ENCODE measurements around the gene TFAP2D. TPM values are rescaled to one million over a fixed set of nuclear protein-coding genes. Genes with fewer than 3 reads are reported as not detected.

TFAP2D gene
- polyA plus RNA-seq, 3 donors from 2014 or later: not detected

DNA sequence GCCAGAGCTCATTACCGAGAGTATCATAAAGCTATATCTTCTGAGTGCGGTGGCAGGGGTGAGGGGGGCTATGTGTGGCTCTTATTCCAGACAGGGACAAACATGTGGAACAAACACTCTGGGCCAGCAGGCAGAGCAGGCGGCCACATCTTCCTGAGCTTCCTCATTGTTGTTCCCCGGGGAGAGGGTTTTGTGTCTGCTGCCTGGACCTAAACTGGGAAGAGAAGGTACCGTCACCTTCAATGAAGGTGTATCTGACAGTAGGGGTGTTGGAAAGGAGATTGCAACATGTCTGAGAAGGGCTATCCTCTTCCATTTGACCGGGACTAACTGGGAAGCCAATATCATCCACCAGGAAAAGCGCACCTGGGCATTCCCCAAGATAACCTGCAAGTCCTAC lies 1.6 kb upstream of the TFAP2D start:
- Mint-ChIP-seq H3K4me1 (no peaks in the 10 kb centered on the region), H3K27ac (no peak overlapping the region), H3K27me3 (ENCODE audit: low read depth in 3 of 3) (peaks cover 10 to 23% (median 19%) of the 10 kb centered on the region in 3 donors)

DNA sequence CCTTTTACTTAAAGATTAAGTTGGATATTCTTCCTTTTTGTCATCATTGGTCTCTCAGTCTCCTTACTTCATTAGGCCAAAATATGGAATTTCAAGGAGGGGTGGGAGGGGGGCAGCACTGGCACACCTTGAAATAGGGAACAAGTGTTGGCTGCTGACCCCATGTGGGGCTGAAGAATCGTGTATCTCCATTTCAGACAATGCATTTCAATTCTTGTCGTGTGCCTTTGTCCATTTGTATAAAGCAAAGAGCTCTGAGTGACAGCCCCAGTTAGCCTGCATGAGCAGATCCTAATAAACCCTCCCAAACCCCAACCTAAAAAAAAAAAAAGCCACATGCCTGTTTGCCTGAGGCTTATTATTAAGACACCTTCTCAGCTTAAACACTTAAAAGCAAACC lies 1.0 kb upstream of the TFAP2D start:
- no peak for DNase-seq

More for the DNA sequence above, 1.6 kb upstream of the TFAP2D start:
- Mint-ChIP-seq H3K36me3 (peaks cover 0 to 7% (median 6%) of the 10 kb centered on the region in 3 donors), H3K9me3 (peaks cover 15 to 72% (median 24%) of the 10 kb centered on the region in 6 donors), H3K4me3 (no peak overlapping the region)
- DNase-seq: no peak

GRCh38 chr6:50713977-50714486 lies 706 bp downstream of the TFAP2D start:
- no peaks in the 10 kb centered on the region for H3K4me1 Mint-ChIP-seq
- no peak for DNase-seq
- peaks cover 8 to 15% (median 13%) of the 10 kb centered on the region in 3 donors for H3K27me3 Mint-ChIP-seq (ENCODE audit: low read depth in 3 of 3)
- H3K27ac Mint-ChIP-seq: no peak overlapping the region
- peaks cover 12 to 80% (median 24%) of the 10 kb centered on the region in 6 donors for H3K9me3 Mint-ChIP-seq
- H3K36me3 Mint-ChIP-seq: peaks cover 0 to 7% (median under 1%) of the 10 kb centered on the region in 3 donors
- no peak overlapping the region for H3K4me3 Mint-ChIP-seq

More for the DNA sequence above, 1.0 kb upstream of the TFAP2D start:
- peaks cover 10 to 21% (median 17%) of the 10 kb centered on the region in 3 donors for H3K27me3 Mint-ChIP-seq (ENCODE audit: low read depth in 3 of 3)
- H3K36me3 Mint-ChIP-seq: peaks cover 0 to 7% (median 2%) of the 10 kb centered on the region in 3 donors
- no peaks in the 10 kb centered on the region for H3K4me1 Mint-ChIP-seq
- no peak overlapping the region for H3K4me3 Mint-ChIP-seq
- peaks cover 14 to 76% (median 23%) of the 10 kb centered on the region in 6 donors for H3K9me3 Mint-ChIP-seq
- H3K27ac Mint-ChIP-seq: no peak overlapping the region

DNA sequence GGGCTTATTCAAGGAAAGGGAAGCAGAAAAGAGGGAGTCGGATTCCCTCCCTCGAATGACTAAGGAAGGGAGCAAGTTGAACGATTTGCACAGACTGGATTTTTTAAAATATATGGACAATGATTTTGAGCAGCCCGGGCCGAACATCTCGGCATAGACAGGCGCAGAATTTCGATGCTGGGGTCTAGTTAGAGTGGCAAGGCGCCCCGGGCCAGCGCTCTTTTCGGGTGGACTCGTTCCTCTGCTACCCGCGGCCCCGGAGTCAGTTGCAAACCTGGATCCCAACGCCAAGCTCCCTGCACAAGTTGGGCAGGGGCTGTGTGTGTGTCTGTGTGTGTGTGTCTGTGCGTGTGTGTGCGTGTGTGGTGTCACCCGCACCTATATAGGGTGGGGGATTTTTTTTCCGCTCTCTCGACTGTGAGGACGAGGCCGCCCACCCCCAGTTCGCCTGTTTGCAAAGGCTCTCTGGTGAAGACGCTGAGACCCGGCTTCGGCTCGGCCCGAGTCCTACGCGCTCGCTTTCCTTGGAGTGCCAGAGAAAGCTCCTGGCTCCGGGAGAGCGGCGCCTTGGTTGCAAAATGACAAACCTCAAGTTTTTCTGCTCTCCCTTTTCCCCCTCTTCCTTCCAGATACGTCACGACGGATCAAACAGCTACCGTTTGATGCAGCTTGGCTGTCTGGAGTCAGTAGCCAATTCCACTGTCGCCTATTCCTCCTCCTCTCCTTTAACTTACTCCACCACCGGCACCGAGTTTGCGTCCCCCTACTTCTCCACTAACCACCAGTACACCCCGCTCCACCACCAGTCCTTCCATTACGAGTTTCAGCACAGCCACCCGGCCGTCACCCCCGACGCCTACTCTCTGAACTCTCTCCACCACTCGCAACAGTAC lies 1.4 kb downstream of the TFAP2D start:
- no peak overlapping the region for H3K4me3 Mint-ChIP-seq
- H3K4me1 Mint-ChIP-seq: no peaks in the 10 kb centered on the region
- H3K27me3 Mint-ChIP-seq (ENCODE audit: low read depth in 3 of 3): peaks cover 8 to 15% (median 12%) of the 10 kb centered on the region in 3 donors

DNA sequence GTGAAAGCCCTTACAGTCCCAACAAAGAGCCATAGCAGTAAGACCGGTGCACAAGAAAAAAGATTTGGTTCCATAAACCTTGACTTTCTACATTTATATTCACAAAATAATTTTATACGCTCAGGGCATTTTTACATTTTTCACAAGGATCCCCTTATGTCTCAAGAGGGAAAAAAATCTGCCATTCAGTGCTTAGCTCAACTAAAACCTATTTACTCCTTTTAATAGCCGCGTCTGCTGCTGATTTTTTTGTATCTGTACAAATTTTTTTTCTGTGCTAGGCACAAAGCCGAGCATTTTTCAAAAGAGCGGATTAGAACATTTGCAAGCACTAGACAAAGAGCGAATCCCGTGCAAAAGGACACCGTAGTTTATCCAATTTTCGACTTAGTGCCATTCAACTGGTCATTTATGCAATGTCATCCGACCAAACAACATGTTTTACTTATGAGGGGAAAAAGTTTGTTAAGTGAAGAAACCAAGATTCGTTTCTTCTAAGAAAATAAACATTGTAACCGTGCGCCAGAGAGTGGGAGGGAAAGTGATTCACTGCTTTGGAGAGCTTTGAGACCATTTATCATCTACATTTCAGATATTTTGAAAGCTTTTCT lies 3.7 kb downstream of the TFAP2D start:
- peaks cover 11 to 91% (median 37%) of the 10 kb centered on the region in 6 donors for H3K9me3 Mint-ChIP-seq
- H3K27ac Mint-ChIP-seq: no peak overlapping the region
- H3K36me3 Mint-ChIP-seq: peaks cover 0 to 7% (median 3%) of the 10 kb centered on the region in 3 donors
- H3K27me3 Mint-ChIP-seq (ENCODE audit: low read depth in 3 of 3): peaks cover 10 to 12% (median 10%) of the 10 kb centered on the region in 3 donors
- DNase-seq: no peak
- no peak overlapping the region for H3K4me3 Mint-ChIP-seq
- no peaks in the 10 kb centered on the region for H3K4me1 Mint-ChIP-seq

More for the DNA sequence above, 1.4 kb downstream of the TFAP2D start:
- Mint-ChIP-seq H3K36me3 (peaks cover 0 to 7% (median 3%) of the 10 kb centered on the region in 3 donors), H3K27ac (no peak overlapping the region), H3K9me3 (peaks cover 13 to 82% (median 25%) of the 10 kb centered on the region in 6 donors)
- DNase-seq: no peak

GRCh38 chr6:50717734-50718457 lies 4.6 kb downstream of the TFAP2D start:
- peaks cover 0 to 7% (median 3%) of the 10 kb centered on the region in 3 donors for H3K36me3 Mint-ChIP-seq
- DNase-seq: no peak
- no peak overlapping the region for H3K4me3 Mint-ChIP-seq
- peaks cover 12 to 16% (median 15%) of the 10 kb centered on the region in 3 donors for H3K27me3 Mint-ChIP-seq (ENCODE audit: low read depth in 3 of 3)
- H3K27ac Mint-ChIP-seq: no peak overlapping the region
- peaks cover 11 to 89% (median 39%) of the 10 kb centered on the region in 6 donors for H3K9me3 Mint-ChIP-seq
- H3K4me1 Mint-ChIP-seq: no peaks in the 10 kb centered on the region

GRCh38 chr6:50718566-50718965 lies 5.2 kb downstream of the TFAP2D start:
- H3K27ac Mint-ChIP-seq: no peak overlapping the region
- no peaks in the 10 kb centered on the region for H3K4me1 Mint-ChIP-seq
- H3K27me3 Mint-ChIP-seq (ENCODE audit: low read depth in 3 of 3): peaks cover 14 to 19% (median 15%) of the 10 kb centered on the region in 3 donors
- no peak overlapping the region for H3K4me3 Mint-ChIP-seq
- peaks cover 0 to 7% (median 3%) of the 10 kb centered on the region in 3 donors for H3K36me3 Mint-ChIP-seq
- H3K9me3 Mint-ChIP-seq: peaks cover 11 to 85% (median 41%) of the 10 kb centered on the region in 6 donors
- DNase-seq: no peak

- Mint-ChIP-seq H3K27me3 (ENCODE audit: low read depth in 3 of 3) (peaks cover 13 to 24% (median 22%) of the 10 kb centered on the region in 3 donors), H3K27ac (no peak overlapping the region), H3K4me1 (peaks cover 0 to 6% of the 10 kb centered on the region in 2 donors), H3K36me3 (peaks cover 0 to 5% (median 3%) of the 10 kb centered on the region in 3 donors), H3K4me3 (no peak overlapping the region), H3K9me3 (peaks cover 8 to 86% (median 38%) of the 10 kb centered on the region in 6 donors)
- DNase-seq: no peak
These were observed 7.3 kb downstream of the TFAP2D start for GRCh38 chr6:50720623-50721022.

DNA sequence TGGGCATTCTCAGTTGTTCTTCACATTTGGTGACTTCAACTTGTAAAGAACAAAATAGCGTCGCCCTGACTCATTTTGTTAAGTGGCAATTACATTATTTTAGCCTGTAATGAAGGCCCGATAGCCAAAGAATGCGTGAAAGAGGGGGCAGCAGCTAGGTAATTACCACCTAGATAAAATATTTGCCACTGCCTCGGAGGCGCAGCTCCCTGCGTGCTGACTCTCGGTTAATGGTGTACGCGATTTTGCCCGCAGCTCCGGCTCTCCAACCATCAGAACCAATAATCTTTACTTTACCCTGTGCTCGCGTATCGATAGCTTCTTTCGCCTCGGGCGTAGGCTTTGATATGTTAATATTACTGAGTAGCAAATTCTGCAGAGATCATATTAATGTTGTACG lies 8.7 kb downstream of the TFAP2D start:
- Mint-ChIP-seq H3K9me3 (peaks cover 10 to 82% (median 33%) of the 10 kb centered on the region in 6 donors), H3K27me3 (ENCODE audit: low read depth in 3 of 3) (peaks cover 13 to 24% (median 19%) of the 10 kb centered on the region in 3 donors), H3K4me1 (peaks cover 0 to 6% of the 10 kb centered on the region in 2 donors), H3K4me3 (no peak overlapping the region), H3K36me3 (peaks cover 0 to 7% (median 0%) of the 10 kb centered on the region in 3 donors), H3K27ac (no peak overlapping the region)
- DNase-seq: no peak

DNA sequence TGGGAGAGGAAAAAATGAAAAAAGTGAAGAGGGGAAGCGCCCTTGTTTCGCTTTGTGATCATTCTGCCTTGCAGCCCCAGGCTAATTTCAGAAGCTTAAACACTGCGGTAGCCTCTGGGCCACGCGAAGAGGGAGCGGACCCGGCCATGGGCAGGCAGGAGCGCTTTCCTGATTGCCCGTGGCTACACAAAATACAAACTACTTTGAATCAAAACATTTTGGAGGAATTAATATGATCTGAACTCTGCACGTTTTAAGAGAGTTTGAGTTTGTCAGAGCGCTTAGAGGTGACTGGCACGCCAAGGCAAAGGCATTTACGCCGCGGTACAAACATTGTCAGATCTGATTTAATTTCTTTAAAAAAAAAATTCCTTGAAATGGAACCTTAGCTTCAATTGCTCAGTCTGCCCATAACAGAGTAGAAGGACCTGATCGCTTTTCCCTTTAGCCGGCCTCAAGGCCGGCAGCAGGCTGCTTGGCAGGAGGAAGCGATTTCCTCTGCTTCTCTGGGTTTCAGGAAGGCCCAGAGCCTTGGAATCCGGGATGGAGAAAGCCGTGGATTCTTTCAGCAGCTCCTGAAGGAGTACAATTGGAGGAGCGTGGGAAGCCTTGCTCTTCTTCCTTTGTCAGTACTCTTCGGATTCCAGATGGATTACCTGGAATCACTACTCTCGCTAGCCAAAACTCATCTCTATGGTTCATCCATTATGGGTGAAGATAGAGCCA lies 9.7 kb downstream of the TFAP2D start:
- peak overlapping the region in 1 of 5 donors; percentile 42 for H3K4me3 Mint-ChIP-seq
- no peak overlapping the region for H3K27ac Mint-ChIP-seq
- H3K9me3 Mint-ChIP-seq: peaks cover 10 to 73% (median 27%) of the 10 kb centered on the region in 6 donors
- peaks cover 11 to 24% (median 19%) of the 10 kb centered on the region in 3 donors for H3K27me3 Mint-ChIP-seq (ENCODE audit: low read depth in 3 of 3)
- H3K4me1 Mint-ChIP-seq: peaks cover 0 to 6% of the 10 kb centered on the region in 2 donors
- no peak for DNase-seq
- peaks cover 0 to 7% (median 0%) of the 10 kb centered on the region in 3 donors for H3K36me3 Mint-ChIP-seq

DNA sequence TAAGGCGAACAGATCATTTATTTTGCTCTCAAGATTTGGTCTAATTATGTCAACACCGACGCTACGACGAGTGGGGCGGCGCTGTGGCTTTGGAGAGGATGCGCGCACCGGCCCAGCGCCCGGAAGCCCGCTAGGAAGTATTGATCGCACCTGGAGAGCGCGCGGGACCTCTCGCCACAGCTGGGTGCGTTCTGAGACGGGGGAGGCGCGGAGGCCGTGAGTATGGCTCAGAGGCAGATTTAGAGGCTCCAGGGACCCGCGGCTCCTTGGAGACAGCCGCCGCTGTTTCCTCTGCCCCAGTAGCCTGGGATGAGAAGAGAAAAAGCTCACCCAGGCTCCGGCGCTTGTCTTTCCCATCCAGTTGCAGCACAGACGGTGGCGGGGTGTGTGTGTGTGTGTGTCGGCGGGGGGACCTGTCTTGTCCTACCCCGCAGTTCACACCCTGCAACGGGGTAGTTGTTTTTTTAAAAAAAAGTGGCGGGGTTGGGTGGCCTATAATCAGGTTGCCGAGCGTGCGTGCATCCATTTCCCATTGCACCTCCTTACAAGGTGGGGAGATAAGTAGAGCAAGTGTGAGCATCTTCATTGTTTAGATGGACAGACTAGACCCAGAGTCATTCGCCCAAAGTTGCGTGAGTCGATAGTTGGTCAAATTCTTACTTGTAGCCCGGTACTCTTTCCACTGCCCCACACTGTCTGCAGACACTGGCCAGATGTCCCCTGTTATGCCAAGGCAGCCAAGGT lies 11.2 kb downstream of the TFAP2D start:
- Mint-ChIP-seq H3K9me3 (peaks cover 8 to 62% (median 21%) of the 10 kb centered on the region in 6 donors), H3K36me3 (peaks cover 0 to 4% (median 0%) of the 10 kb centered on the region in 3 donors), H3K4me1 (peaks cover 0 to 6% of the 10 kb centered on the region in 2 donors), H3K4me3 (peak overlapping the region in 2 of 5 donors; percentile 13 to 67), H3K27ac (no peak overlapping the region), H3K27me3 (ENCODE audit: low read depth in 3 of 3) (peaks cover 11 to 24% (median 19%) of the 10 kb centered on the region in 3 donors)
- no peak for DNase-seq

GRCh38 chr6:50734488-50734887 lies 21.2 kb downstream of the TFAP2D start:
- DNase-seq: no peak
- Mint-ChIP-seq H3K36me3 (no peaks in the 10 kb centered on the region), H3K27me3 (ENCODE audit: low read depth in 3 of 3) (peaks cover 0 to 2% (median 0%) of the 10 kb centered on the region in 3 donors), H3K9me3 (peaks cover 0 to 32% (median 11%) of the 10 kb centered on the region in 6 donors), H3K4me3 (no peak overlapping the region), H3K27ac (no peak overlapping the region), H3K4me1 (no peaks in the 10 kb centered on the region)

Data from immature natural killer cell (primary cell).